ENCODE data around the gene ABCG5.

ABCG5 gene

DNA sequence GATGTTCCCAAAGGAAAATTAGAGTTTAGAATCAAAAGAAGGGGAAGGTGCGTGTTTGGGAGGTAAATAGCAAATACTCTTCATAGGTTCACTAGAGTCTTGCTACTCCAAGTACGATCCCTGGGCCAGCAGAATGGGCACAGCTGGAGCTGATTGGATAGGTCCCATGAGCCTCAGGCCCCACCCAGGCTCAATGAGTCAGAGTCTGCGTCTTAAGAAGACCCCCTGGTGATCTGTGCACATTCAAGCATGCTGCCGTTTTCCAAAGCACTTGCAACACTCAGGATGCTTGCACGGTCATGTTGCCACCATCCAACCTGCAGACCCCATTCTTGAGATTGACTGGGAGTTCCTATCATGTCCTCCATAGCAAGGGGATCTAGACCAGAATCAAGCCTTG, 40.6 kb upstream of the ABCG5 start:
- DNase-seq (ENCODE audit: low read depth), result no peak
- TF ChIP-seq, protein P1, sequence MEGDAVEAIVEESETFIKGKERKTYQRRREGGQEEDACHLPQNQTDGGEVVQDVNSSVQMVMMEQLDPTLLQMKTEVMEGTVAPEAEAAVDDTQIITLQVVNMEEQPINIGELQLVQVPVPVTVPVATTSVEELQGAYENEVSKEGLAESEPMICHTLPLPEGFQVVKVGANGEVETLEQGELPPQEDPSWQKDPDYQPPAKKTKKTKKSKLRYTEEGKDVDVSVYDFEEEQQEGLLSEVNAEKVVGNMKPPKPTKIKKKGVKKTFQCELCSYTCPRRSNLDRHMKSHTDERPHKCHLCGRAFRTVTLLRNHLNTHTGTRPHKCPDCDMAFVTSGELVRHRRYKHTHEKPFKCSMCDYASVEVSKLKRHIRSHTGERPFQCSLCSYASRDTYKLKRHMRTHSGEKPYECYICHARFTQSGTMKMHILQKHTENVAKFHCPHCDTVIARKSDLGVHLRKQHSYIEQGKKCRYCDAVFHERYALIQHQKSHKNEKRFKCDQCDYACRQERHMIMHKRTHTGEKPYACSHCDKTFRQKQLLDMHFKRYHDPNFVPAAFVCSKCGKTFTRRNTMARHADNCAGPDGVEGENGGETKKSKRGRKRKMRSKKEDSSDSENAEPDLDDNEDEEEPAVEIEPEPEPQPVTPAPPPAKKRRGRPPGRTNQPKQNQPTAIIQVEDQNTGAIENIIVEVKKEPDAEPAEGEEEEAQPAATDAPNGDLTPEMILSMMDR (IDR thresholded peaks at IDR 0.05; ENCODE audit: low read length, missing control alignments), result no peak

DNA sequence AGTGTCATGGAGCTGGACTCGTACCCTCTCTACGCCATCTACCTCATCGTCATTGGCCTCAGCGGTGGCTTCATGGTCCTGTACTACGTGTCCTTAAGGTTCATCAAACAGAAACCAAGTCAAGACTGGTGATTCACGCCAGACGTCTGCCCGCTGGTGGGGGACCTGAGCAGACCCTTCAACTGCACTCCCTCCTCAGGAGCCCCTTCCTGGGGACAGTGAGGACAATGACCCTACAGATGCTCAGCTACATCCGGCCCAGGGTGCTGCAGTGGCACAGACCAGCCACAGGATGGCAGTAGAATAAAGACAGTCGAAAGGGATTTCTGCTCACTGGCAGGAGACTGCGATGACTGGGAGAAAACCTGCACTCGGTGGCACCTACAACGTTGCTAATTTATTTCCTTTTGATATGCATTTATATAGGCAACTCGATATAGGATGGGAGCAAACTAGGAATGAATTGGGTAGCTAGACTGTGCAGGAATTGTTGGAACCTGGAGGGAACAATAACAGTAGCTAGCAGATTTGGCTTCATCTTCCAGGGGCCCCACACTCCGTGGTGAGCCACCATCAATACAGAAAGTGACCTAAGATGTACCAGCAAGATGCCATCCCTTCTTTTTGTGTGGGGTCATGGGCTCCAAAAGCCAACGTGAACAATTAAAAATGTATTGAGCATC, 39.3 kb upstream of the ABCG5 start:
- DNase-seq (ENCODE audit: low read depth), result peak; percentile 69
- H3K4me3 ChIP-seq (replicated peaks; ENCODE audit: low read depth, low read length), result no peak overlapping the region
- TF ChIP-seq, protein P1 (IDR thresholded peaks at IDR 0.05; ENCODE audit: low read length, missing control alignments), result peak; percentile 98

More for the DNA sequence above, 40.6 kb upstream of the ABCG5 start:
- H3K4me3 ChIP-seq (replicated peaks; ENCODE audit: low read depth, low read length), result no peak overlapping the region

DNA sequence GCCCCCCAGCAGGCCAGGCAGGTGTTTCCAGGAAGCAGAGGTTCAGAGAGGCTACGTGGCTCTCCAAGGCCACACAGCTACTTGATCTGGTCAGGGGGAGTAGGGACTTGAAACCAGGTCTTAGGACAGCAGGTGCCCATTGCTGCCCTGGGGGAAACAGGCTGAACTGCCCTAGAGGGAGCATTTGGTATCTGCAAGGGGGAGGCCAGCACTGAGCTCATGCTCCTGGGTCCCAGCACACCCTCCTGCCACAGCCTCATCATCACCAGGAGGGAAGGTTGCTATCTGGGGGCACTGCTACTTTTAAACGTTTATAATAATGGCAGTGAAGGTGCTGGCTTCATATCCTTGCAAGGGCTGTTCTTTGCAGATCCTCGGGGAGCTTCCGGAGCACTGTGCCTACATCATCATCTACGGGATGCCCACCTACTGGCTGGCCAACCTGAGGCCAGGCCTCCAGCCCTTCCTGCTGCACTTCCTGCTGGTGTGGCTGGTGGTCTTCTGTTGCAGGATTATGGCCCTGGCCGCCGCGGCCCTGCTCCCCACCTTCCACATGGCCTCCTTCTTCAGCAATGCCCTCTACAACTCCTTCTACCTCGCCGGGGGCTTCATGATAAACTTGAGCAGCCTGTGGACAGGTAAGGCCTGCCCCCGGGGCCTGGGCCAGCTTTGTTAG, 36.3 kb upstream of the ABCG5 start:
- TF ChIP-seq, protein P1 (IDR thresholded peaks at IDR 0.05; ENCODE audit: low read length, missing control alignments), result no peak
- no peak for DNase-seq (ENCODE audit: low read depth)
- H3K4me3 ChIP-seq (replicated peaks; ENCODE audit: low read depth, low read length), result no peak overlapping the region

GRCh38 chr2:43872151-43872550, 33.5 kb upstream of the ABCG5 start:
- TF ChIP-seq, protein P1 (IDR thresholded peaks at IDR 0.05; ENCODE audit: low read length, missing control alignments), result no peak
- no peak for DNase-seq (ENCODE audit: low read depth)
- H3K4me3 ChIP-seq (replicated peaks; ENCODE audit: low read depth, low read length), result no peak overlapping the region

GRCh38 chr2:43855292-43855691, 16.7 kb upstream of the ABCG5 start:
- TF ChIP-seq, protein P1 (IDR thresholded peaks at IDR 0.05; ENCODE audit: low read length, missing control alignments), result no peak
- DNase-seq (ENCODE audit: low read depth), result no peak
- H3K4me3 ChIP-seq (replicated peaks; ENCODE audit: low read depth, low read length), result no peak overlapping the region

DNA sequence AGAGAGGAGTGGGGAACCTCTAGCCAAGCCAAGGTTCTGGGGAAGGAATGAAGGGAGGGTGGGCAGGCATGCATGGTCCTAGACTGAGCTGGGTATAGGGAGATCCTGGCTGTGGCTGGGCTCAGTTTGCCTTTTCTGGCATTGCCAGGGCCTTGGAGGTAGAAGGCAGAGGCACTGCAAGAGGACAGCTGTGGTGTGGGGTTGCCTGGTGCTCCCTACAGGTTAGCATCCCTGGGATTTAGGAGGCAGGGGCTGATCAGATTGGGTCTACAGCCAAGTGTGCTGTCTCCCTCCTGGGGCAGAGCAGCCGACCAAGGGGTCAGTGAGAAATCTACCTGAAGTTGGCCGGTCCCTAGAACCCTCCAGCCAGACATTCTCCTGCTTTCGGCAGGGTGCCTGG, 16.0 kb upstream of the ABCG5 start:
- no peak for DNase-seq (ENCODE audit: low read depth)
- H3K4me3 ChIP-seq (replicated peaks; ENCODE audit: low read depth, low read length), result no peak overlapping the region
- TF ChIP-seq, protein P1 (IDR thresholded peaks at IDR 0.05; ENCODE audit: low read length, missing control alignments), result no peak
